Ishikawa (cell line): ENCODE results near the gene SKAP1.

Experiments
- CEBPB ChIP-seq: IDR thresholded peaks from 2 replicates; pipeline ENCODE4 v1.6.1; 2012
- EGR1 ChIP-seq: IDR thresholded peaks from 2 replicates; pipeline ENCODE4 v1.6.1; 2012
- EP300 ChIP-seq: IDR thresholded peaks from 2 replicates; pipeline ENCODE4 v1.6.1; 2012; ENCODE audit warnings: borderline replicate concordance
- FOXM1 ChIP-seq: IDR thresholded peaks from 2 replicates; pipeline ENCODE4 v1.6.1; 2012; ENCODE audit warnings: low read depth, borderline replicate concordance
- NFIC ChIP-seq: IDR thresholded peaks from 2 replicates; pipeline ENCODE4 v1.6.1; 2012
- RAD21 ChIP-seq: IDR thresholded peaks from 2 replicates; pipeline ENCODE4 v1.6.1; 2012; ENCODE audit warnings: low read depth
- TAF1 ChIP-seq: IDR thresholded peaks from 2 replicates; pipeline ENCODE4 v1.6.1; 2012; ENCODE audit warnings: low read depth, mild to moderate bottlenecking
- TEAD4 ChIP-seq: IDR thresholded peaks from 2 replicates; pipeline ENCODE4 v1.6.1; 2012
- YY1 ChIP-seq: IDR thresholded peaks from 2 replicates; pipeline ENCODE4 v1.6.1; 2012; ENCODE audit warnings: low read depth
- ZBTB7A ChIP-seq: IDR thresholded peaks from 2 replicates; pipeline ENCODE4 v1.6.1; 2012; ENCODE audit warnings: low read depth
- TF ChIP-seq, protein P1 (sequence below): IDR thresholded peaks from 2 replicates; pipeline ENCODE4 v1.6.1; 2012
- TF ChIP-seq, protein P2 (sequence below): IDR thresholded peaks from 2 replicates; pipeline ENCODE4 v1.6.1; 2012; ENCODE audit warnings: low read depth, mild to moderate bottlenecking
- TF ChIP-seq, protein P3 (sequence below): IDR thresholded peaks from 2 replicates; pipeline ENCODE4 v1.6.1; 2012

DNA sequence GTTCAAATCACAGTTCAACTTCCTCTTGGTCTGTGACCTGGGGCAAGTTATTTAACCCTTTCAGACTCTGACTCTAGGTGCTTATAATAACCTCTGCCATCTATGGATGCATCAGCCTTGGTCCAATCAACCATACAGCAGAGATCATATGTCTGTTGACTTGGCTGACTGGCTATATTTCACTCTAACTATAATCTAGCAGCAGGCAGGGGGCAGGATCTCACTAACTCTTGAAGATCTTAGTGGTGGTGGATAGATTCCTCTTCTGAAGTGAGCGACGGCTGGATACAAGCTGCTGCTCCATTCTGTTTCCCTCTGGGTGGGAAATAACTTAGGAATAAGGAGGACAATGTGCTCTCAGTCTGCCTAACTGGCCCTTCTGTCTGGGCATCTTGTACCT lies 146.6 kb downstream of the SKAP1 start:
- no peak for TF ChIP-seq YY1
- no peak for TF ChIP-seq CEBPB
- no peak for TF ChIP-seq TAF1
- TF ChIP-seq RAD21: no peak
- no peak for TF ChIP-seq EP300
- TF ChIP-seq, protein P1, sequence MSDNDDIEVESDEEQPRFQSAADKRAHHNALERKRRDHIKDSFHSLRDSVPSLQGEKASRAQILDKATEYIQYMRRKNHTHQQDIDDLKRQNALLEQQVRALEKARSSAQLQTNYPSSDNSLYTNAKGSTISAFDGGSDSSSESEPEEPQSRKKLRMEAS: no peak
- TF ChIP-seq, protein P2, sequence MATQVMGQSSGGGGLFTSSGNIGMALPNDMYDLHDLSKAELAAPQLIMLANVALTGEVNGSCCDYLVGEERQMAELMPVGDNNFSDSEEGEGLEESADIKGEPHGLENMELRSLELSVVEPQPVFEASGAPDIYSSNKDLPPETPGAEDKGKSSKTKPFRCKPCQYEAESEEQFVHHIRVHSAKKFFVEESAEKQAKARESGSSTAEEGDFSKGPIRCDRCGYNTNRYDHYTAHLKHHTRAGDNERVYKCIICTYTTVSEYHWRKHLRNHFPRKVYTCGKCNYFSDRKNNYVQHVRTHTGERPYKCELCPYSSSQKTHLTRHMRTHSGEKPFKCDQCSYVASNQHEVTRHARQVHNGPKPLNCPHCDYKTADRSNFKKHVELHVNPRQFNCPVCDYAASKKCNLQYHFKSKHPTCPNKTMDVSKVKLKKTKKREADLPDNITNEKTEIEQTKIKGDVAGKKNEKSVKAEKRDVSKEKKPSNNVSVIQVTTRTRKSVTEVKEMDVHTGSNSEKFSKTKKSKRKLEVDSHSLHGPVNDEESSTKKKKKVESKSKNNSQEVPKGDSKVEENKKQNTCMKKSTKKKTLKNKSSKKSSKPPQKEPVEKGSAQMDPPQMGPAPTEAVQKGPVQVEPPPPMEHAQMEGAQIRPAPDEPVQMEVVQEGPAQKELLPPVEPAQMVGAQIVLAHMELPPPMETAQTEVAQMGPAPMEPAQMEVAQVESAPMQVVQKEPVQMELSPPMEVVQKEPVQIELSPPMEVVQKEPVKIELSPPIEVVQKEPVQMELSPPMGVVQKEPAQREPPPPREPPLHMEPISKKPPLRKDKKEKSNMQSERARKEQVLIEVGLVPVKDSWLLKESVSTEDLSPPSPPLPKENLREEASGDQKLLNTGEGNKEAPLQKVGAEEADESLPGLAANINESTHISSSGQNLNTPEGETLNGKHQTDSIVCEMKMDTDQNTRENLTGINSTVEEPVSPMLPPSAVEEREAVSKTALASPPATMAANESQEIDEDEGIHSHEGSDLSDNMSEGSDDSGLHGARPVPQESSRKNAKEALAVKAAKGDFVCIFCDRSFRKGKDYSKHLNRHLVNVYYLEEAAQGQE: no peak
- TF ChIP-seq ZBTB7A: no peak
- no peak for TF ChIP-seq TEAD4
- no peak for TF ChIP-seq EGR1
- TF ChIP-seq, protein P3, sequence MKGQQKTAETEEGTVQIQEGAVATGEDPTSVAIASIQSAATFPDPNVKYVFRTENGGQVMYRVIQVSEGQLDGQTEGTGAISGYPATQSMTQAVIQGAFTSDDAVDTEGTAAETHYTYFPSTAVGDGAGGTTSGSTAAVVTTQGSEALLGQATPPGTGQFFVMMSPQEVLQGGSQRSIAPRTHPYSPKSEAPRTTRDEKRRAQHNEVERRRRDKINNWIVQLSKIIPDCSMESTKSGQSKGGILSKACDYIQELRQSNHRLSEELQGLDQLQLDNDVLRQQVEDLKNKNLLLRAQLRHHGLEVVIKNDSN: no peak
- TF ChIP-seq FOXM1: no peak
- TF ChIP-seq NFIC: no peak
